CD4-positive, alpha-beta memory T cell (primary cell): ENCODE measurements around the gene FBXO38. TPM values are rescaled to one million over a fixed set of nuclear protein-coding genes. Genes with fewer than 3 reads are reported as not detected.

ENCODE experiments used
- CTCF ChIA-PET: fragments of 350-600 bp; sonication (Branson Sonifier 250); formaldehyde crosslinking; loops from one replicate; lab custom pipeline; 2021; ENCODE audit warnings: inconsistent platforms; ENCODE audit not compliant: partially characterized antibody; lab: Charles Lee
- POLR2A ChIA-PET: fragments of 350-600 bp; sonication (Branson Sonifier 250); formaldehyde crosslinking; loops from one replicate; lab custom pipeline; 2021; ENCODE audit not compliant: partially characterized antibody; lab: Charles Lee
- DNase-seq, 5 donors: peaks; one replicate each; pipeline versions ENCODE4 v3.0.0 to v3.0.0-alpha.2; 2020 to 2022; ENCODE audit warnings: mixed read lengths in 1 of 5
- H3K27ac ChIP-seq: one replicate; pipeline ENCODE4 v1.7.0; 2013; ENCODE audit warnings: low read depth, low read length
- H3K27me3 ChIP-seq: 2 replicates; pipeline ENCODE4 v1.7.0; 2013; ENCODE audit warnings: mild to moderate bottlenecking, low read length, moderate library complexity; ENCODE audit not compliant: insufficient read depth
- H3K36me3 ChIP-seq: 2 replicates; pipeline ENCODE4 v1.7.0; 2013; ENCODE audit warnings: mild to moderate bottlenecking, low read length, moderate library complexity; ENCODE audit not compliant: insufficient read depth
- H3K4me1 ChIP-seq: 2 replicates; pipeline ENCODE4 v1.7.0; 2013; ENCODE audit warnings: mild to moderate bottlenecking, low read length, moderate library complexity; ENCODE audit not compliant: insufficient read depth
- H3K4me3 ChIP-seq, 2 donors: one replicate each; pipeline ENCODE4 v1.7.0; 2013; ENCODE audit warnings: low read length in 2 of 2, mild to moderate bottlenecking in 1 of 2
- H3K9me3 ChIP-seq, 2 donors: one replicate each; pipeline ENCODE4 v1.7.0; 2013; ENCODE audit warnings: low read length in 2 of 2, control low read depth in 1 of 2; ENCODE audit not compliant: control insufficient read depth in 1 of 2
- H3K27ac Mint-ChIP-seq, 7 donors: one replicate each; pipeline ENCODE4 v1.8.0; 2020 to 2021; ENCODE audit warnings: mixed read lengths in 7 of 7, mild to moderate bottlenecking in 6 of 7, inconsistent platforms in 3 of 7, moderate library complexity in 3 of 7
- H3K27me3 Mint-ChIP-seq, 2 donors: one replicate each; pipeline ENCODE4 v1.8.0; 2020 to 2021; ENCODE audit warnings: mixed read lengths in 2 of 2
- H3K36me3 Mint-ChIP-seq, 2 donors: one replicate each; pipeline ENCODE4 v1.8.0; 2020 to 2021; ENCODE audit warnings: mixed read lengths in 2 of 2, inconsistent platforms in 1 of 2, mild to moderate bottlenecking in 1 of 2
- H3K4me1 Mint-ChIP-seq, 4 donors: one replicate each; pipeline ENCODE4 v1.8.0; 2020 to 2021; ENCODE audit warnings: mixed read lengths in 4 of 4, mild to moderate bottlenecking in 1 of 4
- H3K4me3 Mint-ChIP-seq, 8 donors: one replicate each; pipeline ENCODE4 v1.8.0; 2020 to 2021; ENCODE audit warnings: mixed read lengths in 8 of 8, mild to moderate bottlenecking in 7 of 8, moderate library complexity in 6 of 8, inconsistent platforms in 3 of 8
- H3K9me3 Mint-ChIP-seq, 8 donors: one replicate each; pipeline ENCODE4 v1.8.0; 2020 to 2021; ENCODE audit warnings: mixed read lengths in 8 of 8, mild to moderate bottlenecking in 5 of 8, inconsistent platforms in 3 of 8, moderate library complexity in 1 of 8
- intact Hi-C: fragments of 100-400 bp; cut with micrococcal nuclease; formaldehyde crosslinking; loops from one replicate; pipeline ENCODE4 v1.15.1; 2023
- polyA plus RNA-seq, 2 donors: library from polyadenylated mRNA; unstranded; fragments of 300-500 nt; fragmentation: Illumina TruSeq; gene quantifications; one replicate each; pipeline ENCODE4 v1.2.3, GENCODE V29; 2021
- total RNA-seq, 2 experiments: library from RNA; stranded (reverse); gene quantifications; one replicate each; pipeline ENCODE4 v1.2.3, GENCODE V29; 2021

FBXO38 gene
- total and polyA plus RNA-seq, 4 experiments from 2014 or later: 7.6 to 78.3 (median 50.8) TPM

- CTCF ChIA-PET: interaction anchor here (1.2 to 2.7 kb wide), 2 partner anchors 58 to 71 kb away, joined by 3 to 15 read pairs; no protein-coding TSS in a partner anchor
- Mint-ChIP-seq H3K27me3 (peaks cover 0 to 4% of the 10 kb centered on the region in 2 donors), H3K27ac (no peak overlapping the region), H3K4me1 (no peaks in the 10 kb centered on the region), H3K4me3 (no peak overlapping the region), H3K36me3 (peaks cover 2 to 12% of the 10 kb centered on the region in 2 donors), H3K9me3 (peaks cover 0 to 16% (median 11%) of the 10 kb centered on the region in 8 donors)
- H3K9me3 ChIP-seq: no peaks in the 10 kb centered on the region
- H3K4me1 ChIP-seq: no peaks in the 10 kb centered on the region
- no peaks in the 10 kb centered on the region for H3K36me3 ChIP-seq
- no peak overlapping the region for H3K4me3 ChIP-seq
- intact Hi-C loops: no loop called here
- DNase-seq: no peak
- no peaks in the 10 kb centered on the region for H3K27me3 ChIP-seq
- POLR2A ChIA-PET: no interaction called here
- H3K27ac ChIP-seq: no peak overlapping the region
Measured at GRCh38 chr5:148372893-148373292, 10.9 kb upstream of the FBXO38 start.

- Histone ChIP-seq H3K4me3 (no peak overlapping the region), H3K4me1 (no peaks in the 10 kb centered on the region), H3K9me3 (no peaks in the 10 kb centered on the region), H3K36me3 (no peaks in the 10 kb centered on the region), H3K27ac (no peak overlapping the region), H3K27me3 (no peaks in the 10 kb centered on the region)
- intact Hi-C loops: loop anchor here (1.0 kb wide), 2 partner anchors 61 to 85 kb away; no protein-coding TSS in a partner anchor
- peaks cover 0 to under 1% of the 10 kb centered on the region in 2 donors for H3K27me3 Mint-ChIP-seq
- H3K36me3 Mint-ChIP-seq: peaks cover 4 to 19% of the 10 kb centered on the region in 2 donors
- POLR2A ChIA-PET: no interaction called here
- DNase-seq: peak in 4 of 5 donors; percentile 6 to 27 (median 17)
- no peak overlapping the region for H3K27ac Mint-ChIP-seq
- H3K4me3 Mint-ChIP-seq: no peak overlapping the region
- H3K4me1 Mint-ChIP-seq: peaks cover 0 to 8% (median 4%) of the 10 kb centered on the region in 4 donors
- peaks cover 0 to 5% (median 0%) of the 10 kb centered on the region in 8 donors for H3K9me3 Mint-ChIP-seq
- CTCF ChIA-PET: interaction anchor here (0.8 to 2.8 kb wide), 12 partner anchors 8 to 356 kb away, joined by 3 to 15 read pairs (median 4); no protein-coding TSS in a partner anchor
Measured at GRCh38 chr5:148374690-148375360, 8.9 kb upstream of the FBXO38 start.

- Mint-ChIP-seq H3K4me3 (no peak overlapping the region), H3K27me3 (no peaks in the 10 kb centered on the region)
- intact Hi-C loops: no loop called here
Measured at GRCh38 chr5:148376198-148376597, 7.6 kb upstream of the FBXO38 start.

GRCh38 chr5:148378670-148379069 is 5.1 kb upstream of the FBXO38 start:
- Mint-ChIP-seq H3K4me1 (peaks cover 5 to 22% (median 17%) of the 10 kb centered on the region in 4 donors), H3K36me3 (peaks cover 5 to 19% of the 10 kb centered on the region in 2 donors), H3K27me3 (no peaks in the 10 kb centered on the region), H3K4me3 (no peak overlapping the region), H3K27ac (peak overlapping the region in 1 of 7 donors; percentile 88), H3K9me3 (peaks cover 0 to 5% (median 0%) of the 10 kb centered on the region in 8 donors)
- DNase-seq: no peak
- Histone ChIP-seq H3K27ac (no peak overlapping the region), H3K36me3 (no peaks in the 10 kb centered on the region), H3K4me1 (peaks cover 10% of the 10 kb centered on the region), H3K4me3 (no peak overlapping the region), H3K9me3 (no peaks in the 10 kb centered on the region), H3K27me3 (no peaks in the 10 kb centered on the region)
- POLR2A ChIA-PET: no interaction called here
- intact Hi-C loops: no loop called here
- CTCF ChIA-PET: no interaction called here

More at GRCh38 chr5:148376198-148376597, 7.6 kb upstream of the FBXO38 start:
- no peak for DNase-seq
- Histone ChIP-seq H3K9me3 (no peaks in the 10 kb centered on the region), H3K4me3 (no peak overlapping the region), H3K27ac (no peak overlapping the region), H3K36me3 (no peaks in the 10 kb centered on the region), H3K4me1 (no peaks in the 10 kb centered on the region), H3K27me3 (no peaks in the 10 kb centered on the region)
- CTCF ChIA-PET: interaction anchor here (1.1 to 2.8 kb wide), 2 partner anchors 62 to 196 kb away, joined by 3 to 14 read pairs; no protein-coding TSS in a partner anchor
- POLR2A ChIA-PET: no interaction called here
- peaks cover 0 to 5% (median 0%) of the 10 kb centered on the region in 8 donors for H3K9me3 Mint-ChIP-seq
- H3K4me1 Mint-ChIP-seq: peaks cover 0 to 11% (median 9%) of the 10 kb centered on the region in 4 donors
- H3K36me3 Mint-ChIP-seq: peaks cover 4 to 19% of the 10 kb centered on the region in 2 donors
- H3K27ac Mint-ChIP-seq: no peak overlapping the region

GRCh38 chr5:148379340-148379739 is 4.4 kb upstream of the FBXO38 start:
- Histone ChIP-seq H3K36me3 (no peaks in the 10 kb centered on the region), H3K27me3 (no peaks in the 10 kb centered on the region), H3K9me3 (no peaks in the 10 kb centered on the region), H3K27ac (no peak overlapping the region), H3K4me3 (no peak overlapping the region), H3K4me1 (peaks cover 11% of the 10 kb centered on the region)
- no peak for DNase-seq
- POLR2A ChIA-PET: no interaction called here
- intact Hi-C loops: no loop called here
- H3K27ac Mint-ChIP-seq: peak overlapping the region in 2 of 7 donors; percentile 25 to 37
- CTCF ChIA-PET: no interaction called here
- H3K27me3 Mint-ChIP-seq: no peaks in the 10 kb centered on the region
- H3K36me3 Mint-ChIP-seq: peaks cover 10 to 19% of the 10 kb centered on the region in 2 donors
- peaks cover 0 to 5% (median 0%) of the 10 kb centered on the region in 8 donors for H3K9me3 Mint-ChIP-seq
- peaks cover 9 to 29% (median 23%) of the 10 kb centered on the region in 4 donors for H3K4me1 Mint-ChIP-seq
- H3K4me3 Mint-ChIP-seq: no peak overlapping the region

- CTCF ChIA-PET: interaction anchor here (1.1 kb wide), 1 partner anchor 9 kb away, joined by 3 read pairs; no protein-coding TSS in a partner anchor
- POLR2A ChIA-PET: no interaction called here
Measured at GRCh38 chr5:148381906-148382305, 1.9 kb upstream of the FBXO38 start.

GRCh38 chr5:148382961-148383360 is 797 bp upstream of the FBXO38 start:
- peak overlapping the region; percentile 93 for H3K27ac ChIP-seq
- H3K36me3 Mint-ChIP-seq: peaks cover 14 to 19% of the 10 kb centered on the region in 2 donors
- peaks cover 40% of the 10 kb centered on the region for H3K4me1 ChIP-seq
- H3K36me3 ChIP-seq: no peaks in the 10 kb centered on the region
- no peaks in the 10 kb centered on the region for H3K9me3 ChIP-seq
- POLR2A ChIA-PET: interaction anchor here (0.8 kb wide), 1 partner anchor 1169 kb away, joined by 3 read pairs; no protein-coding TSS in a partner anchor
- H3K27me3 Mint-ChIP-seq: no peaks in the 10 kb centered on the region
- intact Hi-C loops: loop anchor here (1.0 to 10.0 kb wide), 5 partner anchors 443 to 1936 kb away; partner anchors contain the start of genes ADRB2, CSNK1A1, GRPEL2 and TCERG1
- peak overlapping the region; percentile 90 to 100 (median 99) for H3K27ac Mint-ChIP-seq
- H3K9me3 Mint-ChIP-seq: peaks cover 0 to 5% (median 0%) of the 10 kb centered on the region in 8 donors
- peak overlapping the region; percentile 82 to 86 for H3K4me3 ChIP-seq
- peak overlapping the region; percentile 86 to 97 (median 92) for H3K4me3 Mint-ChIP-seq
- peak in 1 of 5 donors; percentile 2 for DNase-seq
- H3K27me3 ChIP-seq: no peaks in the 10 kb centered on the region
- H3K4me1 Mint-ChIP-seq: peaks cover 37 to 63% (median 53%) of the 10 kb centered on the region in 4 donors
- CTCF ChIA-PET: interaction anchor here (0.8 to 1.1 kb wide), 2 partner anchors 9 to 29 kb away, joined by 3 to 4 read pairs; no protein-coding TSS in a partner anchor

More at GRCh38 chr5:148381906-148382305, 1.9 kb upstream of the FBXO38 start:
- intact Hi-C loops: loop anchor here (2.0 to 10.0 kb wide), 3 partner anchors 859 to 1935 kb away; partner anchors contain the start of genes GRPEL2 and TCERG1
- H3K4me1 Mint-ChIP-seq: peaks cover 30 to 54% (median 46%) of the 10 kb centered on the region in 4 donors
- peak overlapping the region in 1 of 8 donors; percentile 35 for H3K4me3 Mint-ChIP-seq
- Histone ChIP-seq H3K27me3 (no peaks in the 10 kb centered on the region), H3K36me3 (no peaks in the 10 kb centered on the region), H3K27ac (no peak overlapping the region), H3K9me3 (no peaks in the 10 kb centered on the region), H3K4me1 (peaks cover 37% of the 10 kb centered on the region), H3K4me3 (no peak overlapping the region)
- no peak overlapping the region for H3K27ac Mint-ChIP-seq
- peaks cover 17 to 18% of the 10 kb centered on the region in 2 donors for H3K36me3 Mint-ChIP-seq
- DNase-seq: no peak
- H3K27me3 Mint-ChIP-seq: no peaks in the 10 kb centered on the region
- peaks cover 0 to 5% (median 0%) of the 10 kb centered on the region in 8 donors for H3K9me3 Mint-ChIP-seq
